HEK293T (cell line): ENCODE data around the gene AKR1C3.
"Not testable (repeated sequence)": the region's sequence is repeated elsewhere in the genome, so short reads cannot be mapped to it uniquely, and the experiment has no call there.

Source experiments
- CTCF ChIA-PET: fragments of 350-600 bp; formaldehyde crosslinking; extraction: SDS; loops from one replicate; lab custom pipeline; 2021; ENCODE audit warnings: antibody characterized with exemption, inconsistent platforms; lab: Yijun Ruan, JAX
- POLR2A ChIA-PET: fragments of 350-600 bp; formaldehyde crosslinking; extraction: SDS; loops from one replicate; lab custom pipeline; 2020; ENCODE audit warnings: antibody characterized with exemption, inconsistent platforms; lab: Yijun Ruan, JAX
- DNase-seq: peaks from one replicate; pipeline ENCODE4 v3.0.0; 2012; ENCODE audit warnings: mixed read lengths; ENCODE audit errors: extremely low spot score
- ARNT ChIP-seq: fragments of 450-650 bp; IDR thresholded peaks from 2 replicates; pipeline ENCODE4 v1.6.1; 2017; ENCODE audit warnings: mild to moderate bottlenecking
- BHLHE40 ChIP-seq: fragments of 450-650 bp; IDR thresholded peaks from 2 replicates; pipeline ENCODE4 v1.6.1; 2016; ENCODE audit warnings: mild to moderate bottlenecking, moderate library complexity, borderline replicate concordance
- CTBP1 ChIP-seq: fragments of 450-650 bp; IDR thresholded peaks from 2 replicates; pipeline ENCODE4 v1.6.1; 2016; ENCODE audit warnings: borderline replicate concordance
- ELF4 ChIP-seq: fragments of 450-650 bp; IDR thresholded peaks from 2 replicates; pipeline ENCODE4 v1.6.1; 2017; ENCODE audit warnings: antibody characterized with exemption
- FOXA1 ChIP-seq: fragments of 450-650 bp; IDR thresholded peaks from 2 replicates; pipeline ENCODE4 v1.6.1; 2016; ENCODE audit warnings: mild to moderate bottlenecking
- FOXK2 ChIP-seq: fragments of 450-650 bp; IDR thresholded peaks from 2 replicates; pipeline ENCODE4 v1.6.1; 2016; ENCODE audit warnings: mild to moderate bottlenecking
- FOXM1 ChIP-seq: fragments of 450-650 bp; IDR thresholded peaks from 2 replicates; pipeline ENCODE4 v1.6.1; 2017; ENCODE audit warnings: mild to moderate bottlenecking, borderline replicate concordance
- HDGF ChIP-seq: fragments of 450-650 bp; IDR thresholded peaks from 2 replicates; pipeline ENCODE4 v1.6.1; 2017; ENCODE audit warnings: antibody characterized with exemption, borderline replicate concordance
- L3MBTL2 ChIP-seq: fragments of 450-650 bp; conservative IDR thresholded peaks from 2 replicates; pipeline ENCODE4 v1.6.1; 2016; ENCODE audit warnings: mild to moderate bottlenecking
- LEF1 ChIP-seq: fragments of 450-650 bp; IDR thresholded peaks from 2 replicates; pipeline ENCODE4 v1.6.1; 2017; ENCODE audit warnings: mild to moderate bottlenecking, borderline replicate concordance
- NFRKB ChIP-seq: fragments of 450-650 bp; IDR thresholded peaks from 2 replicates; pipeline ENCODE4 v1.6.1; 2016; ENCODE audit warnings: mild to moderate bottlenecking, moderate library complexity
- PKNOX1 ChIP-seq: fragments of 450-650 bp; IDR thresholded peaks from 2 replicates; pipeline ENCODE4 v1.6.1; 2016
- SP1 ChIP-seq: fragments of 450-650 bp; IDR thresholded peaks from 2 replicates; pipeline ENCODE4 v1.6.1; 2017
- SUZ12 ChIP-seq: fragments of 450-650 bp; IDR thresholded peaks from 2 replicates; pipeline ENCODE4 v1.6.1; 2016; ENCODE audit warnings: mild to moderate bottlenecking
- TARDBP ChIP-seq: fragments of 450-650 bp; IDR thresholded peaks from 2 replicates; pipeline ENCODE4 v1.6.1; 2016
- ZNF384 ChIP-seq: fragments of 450-650 bp; IDR thresholded peaks from 2 replicates; pipeline ENCODE4 v1.6.1; 2016

Gene AKR1C3

GRCh38 chr10:5090551-5090950, 3.7 kb upstream of the AKR1C3 start:
- DNase-seq = no peak
- POLR2A ChIA-PET = no interaction called here
- CTCF ChIA-PET = no interaction called here
- TF ChIP-seq NFRKB (no peak), FOXM1 (no peak)

GRCh38 chr10:5091196-5091595, 3.0 kb upstream of the AKR1C3 start:
- TF ChIP-seq L3MBTL2 = no peak
- TF ChIP-seq PKNOX1 = no peak
- TF ChIP-seq ARNT = no peak
- TF ChIP-seq BHLHE40 = no peak
- no peak for TF ChIP-seq FOXK2
- no peak for TF ChIP-seq TARDBP
- no peak for TF ChIP-seq HDGF
- no peak for TF ChIP-seq FOXA1
- POLR2A ChIA-PET = no interaction called here
- CTCF ChIA-PET = no interaction called here
- DNase-seq = no peak

GRCh38 chr10:5092375-5092774, 1.8 kb upstream of the AKR1C3 start:
- DNase-seq = no peak
- ChIA-PET POLR2A (no interaction called here), CTCF (no interaction called here)
- no peak for TF ChIP-seq FOXM1
- TF ChIP-seq ELF4 = no peak
- no peak for TF ChIP-seq SP1
- TF ChIP-seq FOXK2 = no peak
- TF ChIP-seq NFRKB = no peak
- no peak for TF ChIP-seq L3MBTL2
- no peak for TF ChIP-seq LEF1
- no peak for TF ChIP-seq TARDBP
- no peak for TF ChIP-seq CTBP1
- TF ChIP-seq BHLHE40 = no peak
- TF ChIP-seq ARNT = no peak
- TF ChIP-seq ZNF384 = no peak

DNA sequence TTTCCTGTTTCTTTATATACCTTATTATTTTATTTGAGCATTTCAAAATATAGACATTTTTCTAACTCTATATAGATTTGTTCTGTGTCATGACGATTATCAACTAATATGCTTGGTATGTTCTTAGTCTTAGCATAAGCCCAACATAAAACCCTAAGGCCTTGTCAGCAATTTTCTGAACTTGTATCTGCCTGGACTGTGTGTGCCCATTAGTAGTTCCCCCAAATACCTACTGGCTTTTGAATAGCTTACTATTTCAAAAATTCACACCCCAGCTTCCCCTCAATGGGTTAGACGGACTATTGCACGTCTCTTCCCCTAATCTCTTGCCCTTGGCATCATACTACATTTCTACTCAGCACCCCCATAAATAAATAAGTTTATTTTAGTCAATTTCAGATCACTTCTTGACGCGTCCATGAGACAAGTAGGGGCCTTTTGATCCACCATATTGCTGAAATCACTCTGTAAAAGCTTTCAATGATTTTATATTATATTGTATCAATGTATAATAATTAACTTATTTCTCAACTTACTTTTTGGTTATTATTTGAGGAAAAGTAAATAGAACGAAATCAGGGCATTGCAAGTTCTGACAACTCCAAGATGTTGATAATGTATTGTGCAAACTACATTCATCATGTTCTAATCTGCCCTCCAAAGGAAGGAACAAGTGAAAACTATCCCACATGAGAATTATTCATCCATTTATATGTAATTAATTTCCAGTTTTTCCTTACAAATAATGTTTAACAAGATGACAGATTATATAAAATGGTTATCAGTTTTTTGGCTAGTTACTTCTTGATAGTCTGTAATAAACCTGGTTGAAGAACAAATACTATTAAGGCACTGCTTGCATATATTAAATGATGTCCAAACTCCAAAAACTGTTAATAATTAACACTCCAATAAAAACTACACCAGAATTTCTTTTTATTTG, 1.1 kb upstream of the AKR1C3 start:
- no peak for TF ChIP-seq LEF1
- TF ChIP-seq L3MBTL2 = no peak
- TF ChIP-seq FOXA1 = no peak
- no peak for TF ChIP-seq ELF4
- no peak for TF ChIP-seq ARNT
- TF ChIP-seq FOXM1 = no peak
- CTCF ChIA-PET = no interaction called here
- POLR2A ChIA-PET = no interaction called here
- DNase-seq = no peak

DNA sequence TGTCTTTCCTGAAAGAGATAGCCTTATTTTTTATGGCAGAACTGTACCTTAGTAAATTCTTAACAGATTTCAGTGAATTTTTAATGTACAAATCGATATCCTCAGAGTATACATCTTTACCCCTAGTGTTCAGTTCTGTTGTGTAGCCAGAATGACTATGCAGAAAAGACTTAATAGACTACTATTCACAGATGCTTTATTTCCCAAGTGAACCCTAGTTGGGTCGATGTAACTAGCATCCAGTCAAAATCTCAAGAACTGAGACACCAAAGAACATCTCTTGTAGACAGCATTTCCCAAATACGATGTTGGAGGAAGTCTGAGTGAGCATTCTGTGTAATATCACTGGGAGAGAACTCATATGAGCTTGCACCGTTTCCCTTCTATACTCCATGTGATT, 1.5 kb downstream of the AKR1C3 start:
- TF ChIP-seq CTBP1 (no peak), ARNT (no peak), LEF1 (no peak), PKNOX1 (no peak), SP1 (no peak), L3MBTL2 (no peak), HDGF (no peak)
- no peak for DNase-seq
- ChIA-PET POLR2A (no interaction called here), CTCF (no interaction called here)

DNA sequence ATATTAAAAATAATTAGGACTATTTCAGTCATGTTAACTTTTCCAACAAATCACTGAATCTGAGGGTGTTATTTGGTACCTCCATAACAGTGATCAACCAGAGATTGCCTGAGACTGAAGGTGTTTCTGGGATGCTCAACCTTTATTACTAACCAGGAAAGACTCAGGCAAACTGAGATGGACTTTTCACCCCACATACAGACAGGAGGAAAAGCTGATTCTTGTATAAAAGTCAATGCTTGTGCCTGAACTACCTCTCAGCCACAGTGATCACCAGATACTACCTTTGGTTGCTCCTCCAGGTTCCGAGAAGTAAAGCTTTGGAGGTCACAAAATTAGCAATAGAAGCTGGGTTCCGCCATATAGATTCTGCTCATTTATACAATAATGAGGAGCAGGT, 1.9 kb downstream of the AKR1C3 start:
- CTCF ChIA-PET = no interaction called here
- TF ChIP-seq ELF4 = no peak
- TF ChIP-seq BHLHE40 = no peak
- no peak for TF ChIP-seq PKNOX1
- TF ChIP-seq CTBP1 = no peak
- TF ChIP-seq FOXA1 = no peak
- no peak for TF ChIP-seq ZNF384
- no peak for TF ChIP-seq SP1
- no peak for TF ChIP-seq SUZ12
- TF ChIP-seq ARNT = no peak
- TF ChIP-seq L3MBTL2 = no peak
- no peak for TF ChIP-seq NFRKB
- TF ChIP-seq LEF1 = no peak
- TF ChIP-seq FOXK2 = no peak
- TF ChIP-seq FOXM1 = no peak
- POLR2A ChIA-PET = no interaction called here
- no peak for DNase-seq

- DNase-seq, POLR2A ChIA-PET, CTCF ChIA-PET: not testable (repeated sequence)
Observed at GRCh38 chr10:5102479-5102878, 8.3 kb downstream of the AKR1C3 start.
